ENCODE results near the gene CASP12.

Gene CASP12

DNA sequence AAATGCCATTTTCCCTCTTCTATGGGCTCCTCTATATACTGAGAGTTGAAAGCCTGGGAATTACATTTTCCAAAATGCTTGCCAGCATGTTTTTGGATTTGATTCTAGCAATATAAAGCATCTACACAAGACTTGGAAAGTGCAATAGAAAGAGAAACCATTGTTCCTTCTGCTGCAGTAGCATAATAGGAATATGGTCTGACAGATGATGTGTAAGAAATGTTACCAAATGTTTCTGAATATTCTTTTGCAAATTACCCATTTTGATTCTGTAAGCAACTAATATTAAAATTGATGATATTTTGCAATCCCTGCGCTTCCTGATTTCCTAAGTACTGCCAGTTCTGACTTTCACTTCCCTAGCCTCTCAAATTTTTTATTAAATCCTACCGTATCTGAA lies 61.6 kb downstream of the CASP12 start:
- no peak for DNase-seq (ENCODE audit: low read depth in 3 of 3)

All from stimulated activated CD4-positive, alpha-beta T cell treated with anti-CD3 and anti-CD28 coated beads, TNF-alpha, amount 100 ng/mL, for 48 hours (primary cell).